HG03097 (cell line): ENCODE data around the gene CPXCR1.
"Not testable (repeated sequence)": the region's sequence is repeated elsewhere in the genome, so short reads cannot be mapped to it uniquely, and the experiment has no call there.

Experiments
- ATAC-seq: cut with Tn5 transposase; IDR thresholded peaks from one replicate; pipeline ENCODE4 v1.9.1; 2021; ENCODE audit not compliant: unreplicated experiment, low FRiP score

Gene CPXCR1

DNA sequence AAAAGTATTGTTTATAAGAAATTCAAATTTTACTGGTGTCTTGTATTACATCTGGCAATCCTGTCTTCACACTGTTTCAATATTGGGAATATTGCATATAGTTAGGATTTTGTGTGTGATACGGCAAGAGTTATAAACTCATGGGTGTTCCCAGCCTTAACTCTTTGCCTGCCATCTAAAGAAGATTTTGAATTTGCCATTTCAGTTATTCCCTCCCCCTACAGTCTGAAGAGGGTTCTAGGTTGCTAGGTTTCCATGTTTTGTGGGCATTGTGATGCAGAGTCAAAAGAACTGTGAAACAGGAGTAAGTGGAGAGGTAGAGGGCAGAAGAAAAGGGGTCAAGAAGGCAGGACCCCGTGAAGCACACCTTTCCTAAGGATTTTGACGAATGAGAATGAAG is at the start of gene CPXCR1:
Gene CPXCR1 (plus strand): TSS at position 301 of the 400 bp plus-strand sequence. CDS start 6,190 bp downstream, outside the sequence.
- no peak for ATAC-seq

DNA sequence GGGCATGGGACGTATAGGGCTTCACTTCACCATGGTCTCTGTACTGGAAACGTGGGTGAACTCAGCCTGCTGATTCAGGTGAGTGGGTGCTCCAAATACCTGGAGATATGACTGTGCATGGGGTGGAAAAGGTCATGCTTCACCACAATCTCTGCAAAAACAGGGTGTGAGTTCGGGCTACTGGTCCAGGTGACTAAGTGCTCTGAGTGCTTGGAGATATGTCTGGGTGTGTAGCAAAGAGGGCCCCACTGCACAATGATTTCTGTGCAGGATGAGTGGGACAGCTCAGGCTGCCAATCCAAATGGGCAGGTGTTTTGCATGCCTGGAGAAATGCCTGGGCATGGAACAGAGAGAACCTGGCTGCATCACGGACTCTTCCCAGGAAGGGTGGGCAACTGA is 11.2 kb upstream of the CPXCR1 start:
- ATAC-seq = no peak

DNA sequence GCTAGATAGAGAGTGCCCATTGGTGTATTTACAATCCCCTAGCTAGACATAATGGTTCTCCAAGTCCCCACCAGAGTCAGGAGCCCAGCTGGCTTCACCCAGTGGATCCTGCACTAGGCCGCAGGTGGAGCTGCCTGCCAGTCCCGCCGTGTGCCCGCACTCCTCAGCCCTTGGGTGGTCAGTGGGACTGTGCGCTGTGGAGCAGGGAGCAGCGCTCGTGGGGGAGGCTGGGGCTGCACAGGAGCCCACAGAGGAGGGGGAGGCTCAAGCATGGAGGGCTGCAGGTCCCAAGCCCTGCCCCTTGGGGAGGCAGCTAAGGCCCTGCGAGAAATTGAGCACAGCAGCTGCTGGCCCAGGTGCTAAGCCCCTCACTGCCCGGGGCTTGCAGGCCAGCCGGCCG is 810 bp upstream of the CPXCR1 start:
- ATAC-seq = not testable (repeated sequence)

DNA sequence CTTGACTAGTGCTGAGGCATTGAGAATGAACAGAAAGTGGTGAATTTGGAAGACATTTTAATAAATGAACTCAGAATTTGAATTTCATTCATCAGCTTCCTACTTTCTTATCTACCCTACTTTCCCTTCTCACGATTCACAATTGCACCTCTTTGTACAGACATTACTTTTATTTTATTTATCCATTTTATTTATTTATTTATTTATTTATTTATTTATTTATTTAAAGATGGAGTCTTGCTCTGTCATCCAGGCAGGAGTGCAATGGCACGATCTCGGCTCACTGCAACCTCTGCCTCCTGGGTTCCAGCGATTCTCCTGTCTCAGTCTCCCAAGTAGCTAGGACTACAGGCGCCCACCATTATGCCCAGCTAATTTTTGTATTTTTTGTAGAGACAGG is 5.3 kb downstream of the CPXCR1 start:
- not testable (repeated sequence) for ATAC-seq

DNA sequence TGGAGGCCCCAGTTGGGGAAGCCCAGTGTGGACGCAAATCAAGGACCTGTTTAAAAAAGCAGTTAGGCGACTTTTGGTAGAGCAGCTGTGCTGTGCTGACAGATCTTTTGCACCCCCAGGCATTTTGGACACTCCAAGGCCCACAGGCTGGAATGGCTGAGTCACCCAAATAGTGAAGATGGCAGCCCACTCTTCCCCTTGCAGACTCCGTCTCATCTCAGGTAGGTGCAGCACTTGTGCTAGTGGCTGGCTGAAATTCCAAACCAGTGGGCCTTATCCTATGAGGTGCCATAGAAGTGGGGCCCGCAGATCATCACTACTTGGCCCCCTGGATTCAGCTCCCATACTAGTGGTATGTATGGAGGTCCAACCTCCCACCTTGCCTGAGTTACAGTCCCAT is 42.8 kb downstream of the CPXCR1 start:
- no peak for ATAC-seq
